B cell (primary cell): Measurements from ENCODE around the gene FLNB. TPM values are rescaled to one million over a fixed set of nuclear protein-coding genes. Genes with fewer than 3 reads are reported as not detected.

Source experiments
- ATAC-seq: fragments of 200-7000 bp; cut with Tn5 transposase; one replicate; pipeline ENCODE4 v1.10.0; 2021; ENCODE audit warnings: low read depth, mild to moderate bottlenecking, moderate number of reproducible peaks, moderate library complexity
- CTCF ChIA-PET: fragments of 350-600 bp; sonication (Branson Sonifier 250); formaldehyde crosslinking; loops from one replicate; lab custom pipeline; 2021; ENCODE audit warnings: antibody characterized with exemption, inconsistent platforms; lab: Charles Lee
- POLR2A ChIA-PET: fragments of 350-600 bp; sonication (Branson Sonifier 250); formaldehyde crosslinking; loops from one replicate; lab custom pipeline; 2021; ENCODE audit warnings: antibody characterized with exemption; lab: Charles Lee
- DNase-seq: peaks from one replicate; pipeline ENCODE4 v3.0.0; 2013
- H2AFZ ChIP-seq: 2 replicates; pipeline ENCODE4 v1.6.1; 2012; ENCODE audit warnings: mild to moderate bottlenecking, low read depth, low read length; ENCODE audit not compliant: insufficient read depth, poor library complexity, severe bottlenecking
- H3K27ac ChIP-seq, 2 donors: 1 replicate in 1 of 2; 2 replicates in 1 of 2; pipeline ENCODE4 v1.5.1; 2012 to 2013; ENCODE audit warnings: low read length in 2 of 2, mild to moderate bottlenecking in 2 of 2, moderate library complexity in 1 of 2
- H3K27me3 ChIP-seq, 4 experiments: fragments of 200-600 bp in 1 of 4; sonication (generic) in 1 of 4; replicated peaks in 1 of 4; 1 replicate in 2 of 4; 2 replicates in 2 of 4; pipeline versions ENCODE4 v1.6.1 to v1.7.0; 2013 to 2016; ENCODE audit warnings: low read length in 3 of 4, mild to moderate bottlenecking in 2 of 4, mixed read lengths in 1 of 4, moderate library complexity in 1 of 4; ENCODE audit not compliant: insufficient read depth in 4 of 4, control insufficient read depth in 3 of 4; ENCODE audit errors: control extremely low read depth in 1 of 4
- H3K36me3 ChIP-seq, 2 experiments: replicated peaks in 1 of 2; 1 replicate in 1 of 2; 2 replicates in 1 of 2; pipeline versions ENCODE4 v1.6.1 to v1.7.1; 2013; ENCODE audit warnings: low read length in 1 of 2; ENCODE audit not compliant: insufficient read depth in 2 of 2, control insufficient read depth in 1 of 2; ENCODE audit errors: control extremely low read depth in 1 of 2, extremely low read depth in 1 of 2
- H3K4me1 ChIP-seq, 2 donors: fragments of 200-600 bp in 1 of 2; sonication (generic) in 1 of 2; 1 replicate in 1 of 2; 2 replicates in 1 of 2; pipeline versions ENCODE4 v1.5.1 to v1.6.1; 2013 to 2017; ENCODE audit warnings: low read length in 2 of 2; ENCODE audit not compliant: control insufficient read depth in 2 of 2, insufficient read depth in 2 of 2
- H3K4me2 ChIP-seq: replicated peaks from 2 replicates; pipeline ENCODE3; 2012; ENCODE audit warnings: mild to moderate bottlenecking, low read depth, low read length; ENCODE audit not compliant: poor library complexity, severe bottlenecking
- H3K4me3 ChIP-seq, 5 experiments: fragments of 200-600 bp in 1 of 5; sonication (generic) in 1 of 5; 1 replicate in 3 of 5; 2 replicates in 2 of 5; pipeline versions ENCODE4 v1.5.1 to v1.7.0; 2011 to 2016; ENCODE audit warnings: low read length in 4 of 5, mild to moderate bottlenecking in 4 of 5, low read depth in 2 of 5, control low read depth in 1 of 5, moderate library complexity in 1 of 5; ENCODE audit not compliant: insufficient read depth in 1 of 5; ENCODE audit errors: control extremely low read depth in 1 of 5, extremely low read depth in 1 of 5
- H3K79me2 ChIP-seq: fragments of 200-600 bp; sonication (generic); one replicate; pipeline ENCODE4 v1.6.0; 2016; ENCODE audit warnings: low read length; ENCODE audit not compliant: control insufficient read depth, insufficient read depth
- H3K9ac ChIP-seq: fragments of 200-600 bp; sonication (generic); 2 replicates; pipeline ENCODE4 v1.6.1; 2017; ENCODE audit warnings: mild to moderate bottlenecking, low read length, moderate library complexity
- H3K9me3 ChIP-seq, 3 donors: one replicate each; pipeline versions ENCODE4 v1.6.1 to v1.7.1; 2013; ENCODE audit warnings: low read length in 2 of 3; ENCODE audit not compliant: control insufficient read depth in 2 of 3, insufficient read depth in 1 of 3; ENCODE audit errors: control extremely low read depth in 1 of 3
- H4K20me1 ChIP-seq: 2 replicates; pipeline ENCODE4 v1.6.0; 2012; ENCODE audit warnings: mild to moderate bottlenecking, low read length; ENCODE audit not compliant: insufficient read depth, control insufficient read depth, poor library complexity, severe bottlenecking
- H3K27ac Mint-ChIP-seq: one replicate; pipeline ENCODE4 v1.8.0; 2021; ENCODE audit warnings: mixed read lengths
- H3K27me3 Mint-ChIP-seq: one replicate; pipeline ENCODE4 v1.8.0; 2021; ENCODE audit warnings: mixed read lengths
- H3K4me1 Mint-ChIP-seq: one replicate; pipeline ENCODE4 v1.8.0; 2021; ENCODE audit warnings: mixed read lengths
- H3K4me3 Mint-ChIP-seq: one replicate; pipeline ENCODE4 v1.8.0; 2021; ENCODE audit warnings: mixed read lengths
- H3K9me3 Mint-ChIP-seq: one replicate; pipeline ENCODE4 v1.8.0; 2022; ENCODE audit warnings: mixed read lengths; ENCODE audit not compliant: insufficient read depth
- EZH2 ChIP-seq: IDR thresholded peaks from 2 replicates; pipeline ENCODE4 v1.6.1; 2012; ENCODE audit warnings: borderline replicate concordance, low read depth, mild to moderate bottlenecking, moderate library complexity, low read length; ENCODE audit not compliant: insufficient read depth, poor library complexity, severe bottlenecking
- WGBS: methylation state at CpG from one replicate; pipeline ENCODE4 v1.1.5; 2013; ENCODE audit warnings: missing lambda C conversion rate; ENCODE audit not compliant: insufficient coverage; 5-methylcytosine and 5-hydroxymethylcytosine counted together
- intact Hi-C: fragments of 100-400 bp; cut with micrococcal nuclease; formaldehyde crosslinking; loops from one replicate; pipeline ENCODE4 v1.10.0; 2022
- polyA plus RNA-seq: library from polyadenylated mRNA; depleted of rRNA; stranded (reverse); fragments of >200 nt; gene quantifications from 2 replicates; pipeline ENCODE4 v1.2.3, GENCODE V29; 2012
- total RNA-seq, 2 donors: library from RNA; stranded (reverse); fragments of 120-200 nt in 1 of 2; gene quantifications; 1 replicate in 1 of 2; 2 replicates in 1 of 2; pipeline versions ENCODE4 v1.2.3 to v1.2.4, GENCODE V29; 2013 to 2022
- TF ChIP-seq, protein P1 (sequence below): fragments of 200-600 bp; IDR thresholded peaks from one replicate; pipeline ENCODE4 v1.8.0; 2022; ENCODE audit warnings: antibody characterized with exemption, mild to moderate bottlenecking

FLNB gene
- total and polyA plus RNA-seq, 2 donors (not counting 1 experiment from before 2014, with no cell fraction given), result 25.5 to 28.3 TPM

DNA sequence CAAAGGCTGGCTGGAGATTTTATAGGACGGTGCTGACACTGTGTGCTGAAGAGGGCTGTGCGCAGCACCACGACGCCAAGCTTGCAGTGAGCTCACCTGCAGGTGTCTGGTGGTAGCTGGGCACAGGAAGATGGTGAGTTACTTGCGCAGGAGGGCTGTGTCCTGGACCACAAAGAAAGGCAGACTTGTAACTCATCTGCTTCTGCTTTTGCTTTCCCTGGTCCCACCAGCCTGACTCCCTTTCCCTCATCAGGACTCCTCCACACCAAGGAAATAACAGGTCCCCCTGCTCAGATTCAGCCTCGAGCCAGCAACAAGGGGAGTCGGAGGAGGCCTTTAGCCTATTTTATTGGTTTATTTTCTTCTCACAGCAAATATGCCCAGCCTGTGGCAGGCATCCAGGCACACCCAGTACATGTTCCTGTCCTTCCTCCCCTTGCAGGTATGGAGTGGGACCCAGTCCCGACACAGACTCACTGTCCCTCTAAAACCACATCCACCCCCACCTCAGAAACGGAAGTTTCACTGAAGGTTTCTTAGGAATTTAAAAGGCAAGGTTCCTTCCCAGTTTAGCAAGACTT is 35.6 kb upstream of the FLNB start:
- TF ChIP-seq, protein P1, sequence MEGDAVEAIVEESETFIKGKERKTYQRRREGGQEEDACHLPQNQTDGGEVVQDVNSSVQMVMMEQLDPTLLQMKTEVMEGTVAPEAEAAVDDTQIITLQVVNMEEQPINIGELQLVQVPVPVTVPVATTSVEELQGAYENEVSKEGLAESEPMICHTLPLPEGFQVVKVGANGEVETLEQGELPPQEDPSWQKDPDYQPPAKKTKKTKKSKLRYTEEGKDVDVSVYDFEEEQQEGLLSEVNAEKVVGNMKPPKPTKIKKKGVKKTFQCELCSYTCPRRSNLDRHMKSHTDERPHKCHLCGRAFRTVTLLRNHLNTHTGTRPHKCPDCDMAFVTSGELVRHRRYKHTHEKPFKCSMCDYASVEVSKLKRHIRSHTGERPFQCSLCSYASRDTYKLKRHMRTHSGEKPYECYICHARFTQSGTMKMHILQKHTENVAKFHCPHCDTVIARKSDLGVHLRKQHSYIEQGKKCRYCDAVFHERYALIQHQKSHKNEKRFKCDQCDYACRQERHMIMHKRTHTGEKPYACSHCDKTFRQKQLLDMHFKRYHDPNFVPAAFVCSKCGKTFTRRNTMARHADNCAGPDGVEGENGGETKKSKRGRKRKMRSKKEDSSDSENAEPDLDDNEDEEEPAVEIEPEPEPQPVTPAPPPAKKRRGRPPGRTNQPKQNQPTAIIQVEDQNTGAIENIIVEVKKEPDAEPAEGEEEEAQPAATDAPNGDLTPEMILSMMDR, result no peak
- no peak for TF ChIP-seq EZH2
- Mint-ChIP-seq H3K4me3 (no peak overlapping the region), H3K27me3 (no peaks in the 10 kb centered on the region), H3K27ac (no peak overlapping the region), H3K4me1 (no peaks in the 10 kb centered on the region), H3K9me3 (no peaks in the 10 kb centered on the region)
- Histone ChIP-seq H3K4me3 (no peak overlapping the region), H3K9ac (no peak overlapping the region), H3K4me1 (no peaks in the 10 kb centered on the region), H3K36me3 (no peaks in the 10 kb centered on the region), H3K9me3 (no peaks in the 10 kb centered on the region), H3K79me2 (no peaks in the 10 kb centered on the region), H3K27me3 (no peaks in the 10 kb centered on the region), H3K27ac (no peak overlapping the region), H4K20me1 (no peaks in the 10 kb centered on the region), H3K4me2 (no peak overlapping the region), H2AFZ (no peak overlapping the region)
- CTCF ChIA-PET, result no interaction called here
- POLR2A ChIA-PET, result interaction anchor here (0.6 kb wide), 1 partner anchor 32 kb away, joined by 3 read pairs; no protein-coding TSS in a partner anchor
- intact Hi-C loops, result no loop called here
- no peak for DNase-seq
- ATAC-seq, result no peak
- 36% methylated on average over 4 of the region's 9 CpGs for WGBS

DNA sequence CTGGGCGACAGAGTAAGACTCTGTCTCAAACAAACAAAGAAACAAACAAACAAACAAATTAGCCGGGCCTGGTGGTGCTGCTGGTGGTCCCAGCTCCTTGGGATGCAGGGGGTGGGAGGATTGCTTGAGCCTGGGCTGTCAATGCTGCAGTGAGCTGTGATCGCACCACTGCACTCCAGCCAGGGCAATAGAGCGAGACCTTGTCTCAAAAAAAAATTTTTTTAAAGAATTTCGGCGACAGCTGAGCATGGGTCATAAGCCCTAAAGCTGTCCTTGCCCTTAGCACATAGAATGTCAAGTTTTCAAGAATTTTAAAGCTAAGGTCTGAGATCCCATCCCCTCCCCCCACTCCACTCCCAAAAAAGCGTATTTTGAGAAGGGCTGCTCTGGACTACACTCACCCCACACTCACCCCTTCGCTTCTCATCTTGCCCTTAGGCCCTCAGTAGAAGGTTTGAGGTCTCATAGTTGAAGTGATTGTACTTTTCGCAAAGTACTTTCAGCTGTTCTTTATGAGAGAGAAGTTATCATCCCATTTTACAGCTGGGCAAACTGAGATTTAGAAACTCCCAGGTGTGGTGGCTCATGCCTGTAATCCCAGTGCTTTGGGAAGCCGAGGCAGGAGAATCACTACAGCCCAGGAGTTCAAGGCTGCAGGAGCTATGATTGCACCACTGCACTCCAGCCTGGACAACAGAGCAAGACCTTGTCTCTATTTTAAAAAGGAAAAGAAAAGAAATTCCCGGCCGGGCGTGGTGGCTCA is 34.3 kb upstream of the FLNB start:
- 100% methylated on average over 6 of the region's 13 CpGs for WGBS
- Mint-ChIP-seq H3K27me3 (no peaks in the 10 kb centered on the region), H3K4me3 (no peak overlapping the region), H3K27ac (no peak overlapping the region), H3K9me3 (no peaks in the 10 kb centered on the region), H3K4me1 (no peaks in the 10 kb centered on the region)
- Histone ChIP-seq H3K36me3 (no peaks in the 10 kb centered on the region), H3K9ac (no peak overlapping the region), H3K27ac (no peak overlapping the region), H3K4me1 (no peaks in the 10 kb centered on the region), H3K27me3 (no peaks in the 10 kb centered on the region), H3K79me2 (no peaks in the 10 kb centered on the region), H3K4me3 (no peak overlapping the region), H3K4me2 (no peak overlapping the region), H2AFZ (no peak overlapping the region), H4K20me1 (no peaks in the 10 kb centered on the region), H3K9me3 (no peaks in the 10 kb centered on the region)
- ChIA-PET CTCF (no interaction called here), POLR2A (no interaction called here)
- DNase-seq (no peak), ATAC-seq (no peak)
- no peak for TF ChIP-seq EZH2
- TF ChIP-seq, protein P1, result no peak
- intact Hi-C loops, result no loop called here
